Measurements from ENCODE around the gene BLNK.
A peak's percentile ranks its signal among the peaks of the same experiment; 100 is the strongest.

Gene BLNK

DNA sequence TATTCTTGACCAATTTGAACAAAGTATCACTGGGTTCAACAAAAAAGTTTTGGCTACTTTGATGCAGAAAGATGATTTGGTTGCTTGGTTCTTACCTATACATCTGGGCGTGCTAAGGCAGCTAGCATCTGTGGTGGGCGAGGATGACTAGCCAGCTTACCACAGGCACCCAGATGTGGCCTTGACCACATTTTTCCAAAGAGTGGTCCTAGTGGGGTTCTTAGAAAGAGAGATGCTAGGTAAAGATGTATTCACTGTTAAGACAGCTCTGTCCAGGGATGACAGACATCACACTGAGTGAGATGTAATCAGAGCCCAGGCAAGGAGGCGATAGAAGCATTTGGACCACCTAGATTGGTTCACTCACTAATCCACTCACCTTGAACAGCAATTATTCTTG lies 33.6 kb upstream of the BLNK start:
- ATAC-seq (ENCODE audit: insufficient read depth, low read depth) (peak; percentile 36), DNase-seq (peak; percentile 61)
- Histone ChIP-seq H3K36me3 (ENCODE audit: insufficient read depth, low read length) (peaks cover 12% of the 10 kb centered on the region), H3K9ac (ENCODE audit: low read depth, low read length) (peak overlapping the region; percentile 76), H3K27me3 (ENCODE audit: insufficient read depth, low read length, poor library complexity) (no peaks in the 10 kb centered on the region), H3K4me1 (ENCODE audit: insufficient read depth, low read length) (peaks cover 96% of the 10 kb centered on the region), H3K27ac (ENCODE audit: low read length) (peak overlapping the region; percentile 92), H3K4me2 (ENCODE audit: insufficient read depth, low read length) (peak overlapping the region; percentile 64), H3K79me2 (ENCODE audit: insufficient read depth, low read length) (peaks cover 95% of the 10 kb centered on the region), H3K4me3 (ENCODE audit: low read depth in 1 of 2, low read length in 2 of 2) (peak overlapping the region; percentile 43 to 57), H2AFZ (ENCODE audit: low read depth, low read length) (no peak overlapping the region), H3K9me3 (ENCODE audit: insufficient read depth, low read length, severe bottlenecking) (no peaks in the 10 kb centered on the region), H4K20me1 (ENCODE audit: insufficient read depth, low read length) (no peaks in the 10 kb centered on the region)
- TF ChIP-seq EZH2 (IDR thresholded peaks at IDR 0.05; ENCODE audit: borderline replicate concordance, low read depth, low read length, severe bottlenecking), result no peak
- TF ChIP-seq, protein P1, sequence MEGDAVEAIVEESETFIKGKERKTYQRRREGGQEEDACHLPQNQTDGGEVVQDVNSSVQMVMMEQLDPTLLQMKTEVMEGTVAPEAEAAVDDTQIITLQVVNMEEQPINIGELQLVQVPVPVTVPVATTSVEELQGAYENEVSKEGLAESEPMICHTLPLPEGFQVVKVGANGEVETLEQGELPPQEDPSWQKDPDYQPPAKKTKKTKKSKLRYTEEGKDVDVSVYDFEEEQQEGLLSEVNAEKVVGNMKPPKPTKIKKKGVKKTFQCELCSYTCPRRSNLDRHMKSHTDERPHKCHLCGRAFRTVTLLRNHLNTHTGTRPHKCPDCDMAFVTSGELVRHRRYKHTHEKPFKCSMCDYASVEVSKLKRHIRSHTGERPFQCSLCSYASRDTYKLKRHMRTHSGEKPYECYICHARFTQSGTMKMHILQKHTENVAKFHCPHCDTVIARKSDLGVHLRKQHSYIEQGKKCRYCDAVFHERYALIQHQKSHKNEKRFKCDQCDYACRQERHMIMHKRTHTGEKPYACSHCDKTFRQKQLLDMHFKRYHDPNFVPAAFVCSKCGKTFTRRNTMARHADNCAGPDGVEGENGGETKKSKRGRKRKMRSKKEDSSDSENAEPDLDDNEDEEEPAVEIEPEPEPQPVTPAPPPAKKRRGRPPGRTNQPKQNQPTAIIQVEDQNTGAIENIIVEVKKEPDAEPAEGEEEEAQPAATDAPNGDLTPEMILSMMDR (IDR thresholded peaks at IDR 0.05; ENCODE audit: borderline replicate concordance, extremely low read depth, low read length, poor library complexity, severe bottlenecking), result no peak

DNA sequence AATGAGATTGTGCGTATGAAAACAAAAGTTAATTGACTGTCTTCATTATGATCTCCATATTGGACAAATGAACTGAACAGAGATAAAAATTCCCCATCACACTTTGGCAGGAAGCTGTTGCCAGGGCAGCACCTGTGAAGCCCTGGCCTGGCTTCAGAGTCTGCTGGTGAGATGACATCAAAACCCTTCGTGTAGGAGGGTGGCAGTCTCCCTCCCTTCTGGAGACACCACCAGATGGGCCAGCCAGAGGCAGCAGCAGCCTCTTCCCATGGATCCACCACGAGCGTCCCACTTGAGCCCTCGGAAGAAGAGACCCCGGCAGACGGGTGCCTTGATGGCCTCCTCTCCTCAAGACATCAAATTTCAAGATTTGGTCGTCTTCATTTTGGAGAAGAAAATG lies 32.9 kb upstream of the BLNK start, which contains the start of gene DNTT:
DNTT (plus strand) TSS at position 205 of the 400 bp plus-strand sequence; CDS start at position 269, 64 bp downstream.
- DNase-seq (peak; percentile 71), ATAC-seq (ENCODE audit: insufficient read depth, low read depth) (peak; percentile 56)
- no peaks in the 10 kb centered on the region for H3K27me3 ChIP-seq (ENCODE audit: insufficient read depth, low read length, poor library complexity)
- peak within 1 kb of the TSS; percentile 43 to 57 for H3K4me3 ChIP-seq (ENCODE audit: low read depth in 1 of 2, low read length in 2 of 2)
- peak within 1 kb of the TSS; percentile 92 for H3K27ac ChIP-seq (ENCODE audit: low read length)
- TF ChIP-seq, protein P1 (IDR thresholded peaks at IDR 0.05; ENCODE audit: borderline replicate concordance, extremely low read depth, low read length, poor library complexity, severe bottlenecking), result peak; percentile 8
- no peak for TF ChIP-seq EZH2 (IDR thresholded peaks at IDR 0.05; ENCODE audit: borderline replicate concordance, low read depth, low read length, severe bottlenecking)
- H3K4me2 ChIP-seq (ENCODE audit: insufficient read depth, low read length), result peak within 1 kb of the TSS; percentile 64
- H3K79me2 ChIP-seq (ENCODE audit: insufficient read depth, low read length), result peaks cover 87% of the 10 kb centered on the region
- peaks cover 96% of the 10 kb centered on the region for H3K4me1 ChIP-seq (ENCODE audit: insufficient read depth, low read length)
- H4K20me1 ChIP-seq (ENCODE audit: insufficient read depth, low read length), result no peaks in the 10 kb centered on the region
- H3K36me3 ChIP-seq (ENCODE audit: insufficient read depth, low read length), result peaks cover 12% of the 10 kb centered on the region
- no peaks in the 10 kb centered on the region for H3K9me3 ChIP-seq (ENCODE audit: insufficient read depth, low read length, severe bottlenecking)
- H2AFZ ChIP-seq (ENCODE audit: low read depth, low read length), result peak within 1 kb of the TSS; percentile 17; the same call in 1 of the 2 replicates
- H3K9ac ChIP-seq (ENCODE audit: low read depth, low read length), result peak within 1 kb of the TSS; percentile 76

DNA sequence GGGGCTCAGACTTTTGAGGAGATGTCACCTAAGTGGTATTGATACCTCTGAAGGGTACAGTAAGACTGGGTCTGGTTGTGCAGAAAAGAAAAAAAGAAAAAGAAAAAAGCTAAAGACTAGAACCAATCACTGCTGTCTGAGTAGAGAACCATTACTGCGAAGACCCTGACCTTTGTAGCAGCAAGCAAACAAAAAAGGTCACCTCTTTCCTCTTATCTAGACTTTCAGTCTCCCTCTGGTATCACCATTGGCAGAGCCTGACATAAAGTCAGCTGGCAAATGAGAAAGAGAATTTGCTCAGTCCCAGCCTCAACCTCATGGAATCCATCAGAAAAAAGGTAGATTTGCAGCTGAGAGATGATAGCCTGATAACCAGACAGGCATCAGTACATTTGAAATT lies 30.2 kb upstream of the BLNK start:
- H3K9ac ChIP-seq (ENCODE audit: low read depth, low read length), result peak overlapping the region; percentile 55
- H3K36me3 ChIP-seq (ENCODE audit: insufficient read depth, low read length), result peaks cover 11% of the 10 kb centered on the region; the same call in 1 of the 2 replicates
- H3K4me3 ChIP-seq (ENCODE audit: low read depth in 1 of 2, low read length in 2 of 2), result peak overlapping the region in 1 of 2 experiments; percentile 49; a peak in 2 of 4 replicates
- peaks cover 78% of the 10 kb centered on the region for H3K79me2 ChIP-seq (ENCODE audit: insufficient read depth, low read length)
- H3K9me3 ChIP-seq (ENCODE audit: insufficient read depth, low read length, severe bottlenecking), result no peaks in the 10 kb centered on the region
- no peaks in the 10 kb centered on the region for H3K27me3 ChIP-seq (ENCODE audit: insufficient read depth, low read length, poor library complexity)
- H3K27ac ChIP-seq (ENCODE audit: low read length), result peak overlapping the region; percentile 92
- H4K20me1 ChIP-seq (ENCODE audit: insufficient read depth, low read length), result no peaks in the 10 kb centered on the region
- H2AFZ ChIP-seq (ENCODE audit: low read depth, low read length), result no peak overlapping the region; the same call in 1 of the 2 replicates
- ATAC-seq (ENCODE audit: insufficient read depth, low read depth) (no peak), DNase-seq (no peak)
- TF ChIP-seq EZH2 (IDR thresholded peaks at IDR 0.05; ENCODE audit: borderline replicate concordance, low read depth, low read length, severe bottlenecking), result no peak
- H3K4me2 ChIP-seq (ENCODE audit: insufficient read depth, low read length), result peak overlapping the region; percentile 71
- peaks cover 97% of the 10 kb centered on the region for H3K4me1 ChIP-seq (ENCODE audit: insufficient read depth, low read length)

DNA sequence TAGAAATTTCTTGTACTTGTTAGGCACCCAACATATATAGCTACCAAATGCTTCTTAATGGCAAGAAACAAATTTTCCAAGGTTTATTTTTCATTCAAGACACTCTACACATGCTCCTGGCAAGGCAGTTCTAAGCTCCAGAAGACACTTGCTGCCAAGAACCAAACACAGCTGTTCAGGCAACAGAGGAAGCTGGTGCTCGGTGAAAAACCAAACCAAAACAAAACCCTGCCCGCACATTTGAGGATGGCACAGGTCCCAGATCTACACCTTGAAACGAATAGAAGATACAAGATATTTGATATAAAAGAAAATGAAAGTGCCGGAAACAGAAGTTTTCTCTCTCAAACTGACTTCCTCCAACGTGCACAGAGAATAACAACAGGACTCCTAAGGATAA lies 28.0 kb upstream of the BLNK start:
- DNase-seq (peak; percentile 85), ATAC-seq (ENCODE audit: insufficient read depth, low read depth) (peak; percentile 78)
- Histone ChIP-seq H3K9me3 (ENCODE audit: insufficient read depth, low read length, severe bottlenecking) (no peaks in the 10 kb centered on the region), H3K27me3 (ENCODE audit: insufficient read depth, low read length, poor library complexity) (no peaks in the 10 kb centered on the region), H3K36me3 (ENCODE audit: insufficient read depth, low read length) (peaks cover 11% of the 10 kb centered on the region; the same call in 1 of the 2 replicates), H3K4me1 (ENCODE audit: insufficient read depth, low read length) (peaks cover 100% of the 10 kb centered on the region), H4K20me1 (ENCODE audit: insufficient read depth, low read length) (no peaks in the 10 kb centered on the region), H3K27ac (ENCODE audit: low read length) (peak overlapping the region; percentile 92), H2AFZ (ENCODE audit: low read depth, low read length) (no peak overlapping the region), H3K4me3 (ENCODE audit: low read depth in 1 of 2, low read length in 2 of 2) (peak overlapping the region in 1 of 2 experiments; percentile 49; a peak in 2 of 4 replicates), H3K9ac (ENCODE audit: low read depth, low read length) (peak overlapping the region; percentile 55), H3K79me2 (ENCODE audit: insufficient read depth, low read length) (peaks cover 56% of the 10 kb centered on the region), H3K4me2 (ENCODE audit: insufficient read depth, low read length) (peak overlapping the region; percentile 71)
- TF ChIP-seq, protein P1 (IDR thresholded peaks at IDR 0.05; ENCODE audit: borderline replicate concordance, extremely low read depth, low read length, poor library complexity, severe bottlenecking), result no peak
- TF ChIP-seq EZH2 (IDR thresholded peaks at IDR 0.05; ENCODE audit: borderline replicate concordance, low read depth, low read length, severe bottlenecking), result no peak

Data from DND-41 (cell line).